ENCODE results near the gene NFKBIE.

- peak; percentile 46 for TF ChIP-seq POLR2AphosphoS5 (IDR thresholded peaks at IDR 0.05)
- peak; percentile 66 for TF ChIP-seq POLR2A (IDR thresholded peaks at IDR 0.05)
- TF ChIP-seq, protein P1, sequence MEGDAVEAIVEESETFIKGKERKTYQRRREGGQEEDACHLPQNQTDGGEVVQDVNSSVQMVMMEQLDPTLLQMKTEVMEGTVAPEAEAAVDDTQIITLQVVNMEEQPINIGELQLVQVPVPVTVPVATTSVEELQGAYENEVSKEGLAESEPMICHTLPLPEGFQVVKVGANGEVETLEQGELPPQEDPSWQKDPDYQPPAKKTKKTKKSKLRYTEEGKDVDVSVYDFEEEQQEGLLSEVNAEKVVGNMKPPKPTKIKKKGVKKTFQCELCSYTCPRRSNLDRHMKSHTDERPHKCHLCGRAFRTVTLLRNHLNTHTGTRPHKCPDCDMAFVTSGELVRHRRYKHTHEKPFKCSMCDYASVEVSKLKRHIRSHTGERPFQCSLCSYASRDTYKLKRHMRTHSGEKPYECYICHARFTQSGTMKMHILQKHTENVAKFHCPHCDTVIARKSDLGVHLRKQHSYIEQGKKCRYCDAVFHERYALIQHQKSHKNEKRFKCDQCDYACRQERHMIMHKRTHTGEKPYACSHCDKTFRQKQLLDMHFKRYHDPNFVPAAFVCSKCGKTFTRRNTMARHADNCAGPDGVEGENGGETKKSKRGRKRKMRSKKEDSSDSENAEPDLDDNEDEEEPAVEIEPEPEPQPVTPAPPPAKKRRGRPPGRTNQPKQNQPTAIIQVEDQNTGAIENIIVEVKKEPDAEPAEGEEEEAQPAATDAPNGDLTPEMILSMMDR (IDR thresholded peaks at IDR 0.05) = peak in 1 of 4 experiments; percentile 13
These were observed 41.9 kb downstream of the NFKBIE start, which contains the start of gene SLC29A1 for GRCh38 chr6:44223319-44224028.
